GM21360 (cell line): ENCODE measurements around the gene CRTC3.

ENCODE experiments used
- ATAC-seq: cut with Tn5 transposase; IDR thresholded peaks from one replicate; pipeline ENCODE4 v1.9.1; 2021; ENCODE audit warnings: mild to moderate bottlenecking, moderate library complexity; ENCODE audit not compliant: unreplicated experiment

CRTC3 gene

DNA sequence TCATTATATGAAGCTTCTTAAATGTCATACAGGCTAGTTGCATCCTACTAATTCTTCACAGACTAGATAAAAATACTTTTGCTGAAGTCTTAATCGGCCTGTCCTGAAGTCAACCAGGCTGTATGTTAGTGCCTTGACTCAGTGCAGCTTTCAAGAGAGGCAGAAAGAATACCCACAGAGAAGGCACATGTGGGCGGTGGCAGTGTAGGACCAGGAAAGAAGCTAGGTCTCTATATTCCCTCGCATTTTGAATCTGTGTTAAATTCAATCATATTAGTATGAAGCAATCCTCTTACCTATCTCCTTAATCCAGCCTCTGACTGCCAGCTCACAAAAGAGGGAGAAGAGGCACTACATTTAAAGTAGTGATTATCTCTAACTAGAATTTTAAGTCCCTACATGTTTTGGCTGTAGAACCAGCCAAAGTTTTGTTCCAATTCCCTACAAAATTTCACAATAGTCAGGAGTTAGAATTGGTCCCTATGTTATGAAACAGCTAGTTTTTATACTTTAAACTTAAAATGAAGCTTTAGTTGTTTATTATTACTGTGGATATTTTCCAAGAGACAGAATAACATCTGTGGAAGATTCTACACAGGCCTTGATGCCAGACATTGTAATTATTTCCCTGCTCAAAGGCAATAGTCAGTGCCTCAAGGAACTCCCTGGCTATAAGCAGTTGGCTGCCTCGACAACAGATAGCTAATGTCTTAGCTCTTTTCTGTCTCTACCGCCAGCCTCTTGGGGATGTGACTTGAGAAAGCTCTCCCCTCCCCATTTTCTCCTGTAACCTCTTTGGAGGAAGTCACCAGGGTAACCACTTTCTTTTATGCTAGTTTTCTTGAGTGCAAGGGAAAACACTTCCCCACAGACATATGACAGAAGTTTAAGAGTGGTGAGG is 31.9 kb downstream of the CRTC3 start:
- no peak for ATAC-seq

DNA sequence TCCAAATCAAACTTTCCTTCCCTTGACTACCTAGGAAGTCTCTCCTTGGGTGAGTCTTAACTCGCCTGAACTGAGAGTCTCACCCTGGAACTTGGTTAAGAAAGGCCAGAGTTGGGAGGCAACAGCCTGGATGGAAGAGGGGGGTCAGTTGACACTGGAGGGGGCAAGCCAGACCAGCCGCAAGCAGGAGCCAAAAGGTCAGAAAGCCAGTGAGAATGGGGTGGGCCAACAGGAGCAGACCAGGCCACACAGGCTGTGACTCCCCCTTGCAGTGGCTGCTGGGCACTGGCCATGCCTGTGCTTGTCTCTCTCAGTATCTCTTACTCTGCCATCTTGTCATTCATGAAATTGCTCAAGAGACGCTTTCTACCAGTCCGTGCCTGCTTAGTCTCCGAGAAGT is 32.9 kb downstream of the CRTC3 start:
- ATAC-seq = no peak

DNA sequence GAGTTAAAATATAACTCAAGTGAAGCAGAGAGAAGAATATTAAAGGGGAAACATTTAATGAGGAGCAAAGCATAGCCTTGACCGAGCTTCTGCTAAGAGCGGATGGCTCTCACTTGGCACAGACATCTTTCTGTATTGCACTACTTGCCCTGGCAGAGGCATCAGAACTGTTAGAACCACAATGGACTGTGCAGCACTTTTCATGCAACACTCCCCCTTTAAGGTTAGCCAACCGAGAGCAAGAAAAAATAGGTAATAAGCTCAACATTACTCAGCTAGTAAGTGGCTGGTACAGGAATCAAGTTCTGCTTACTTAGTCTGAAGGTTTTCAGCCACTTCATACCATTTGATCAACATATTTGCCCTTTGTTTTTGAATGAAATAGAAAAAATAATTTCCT is 33.7 kb downstream of the CRTC3 start:
- ATAC-seq = no peak

DNA sequence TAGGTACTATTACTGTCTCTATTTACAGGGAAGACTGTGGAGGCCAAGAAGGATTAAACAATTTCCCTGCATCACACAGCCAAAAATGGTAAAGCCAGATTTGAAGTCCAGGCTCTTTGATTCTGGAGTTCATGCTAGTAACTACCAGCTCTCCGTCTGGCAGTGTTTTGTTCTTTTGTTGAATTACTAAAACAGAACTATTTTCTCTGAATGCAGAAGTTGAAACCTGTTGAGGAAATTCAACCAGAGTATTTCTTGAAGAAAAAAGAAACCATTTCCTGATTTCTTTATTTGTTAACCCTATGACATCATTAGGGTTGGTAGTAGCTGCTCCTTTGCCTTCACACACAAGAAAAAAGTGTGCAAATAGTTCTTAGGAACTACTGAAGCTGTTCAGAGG is 34.3 kb downstream of the CRTC3 start:
- ATAC-seq = no peak

DNA sequence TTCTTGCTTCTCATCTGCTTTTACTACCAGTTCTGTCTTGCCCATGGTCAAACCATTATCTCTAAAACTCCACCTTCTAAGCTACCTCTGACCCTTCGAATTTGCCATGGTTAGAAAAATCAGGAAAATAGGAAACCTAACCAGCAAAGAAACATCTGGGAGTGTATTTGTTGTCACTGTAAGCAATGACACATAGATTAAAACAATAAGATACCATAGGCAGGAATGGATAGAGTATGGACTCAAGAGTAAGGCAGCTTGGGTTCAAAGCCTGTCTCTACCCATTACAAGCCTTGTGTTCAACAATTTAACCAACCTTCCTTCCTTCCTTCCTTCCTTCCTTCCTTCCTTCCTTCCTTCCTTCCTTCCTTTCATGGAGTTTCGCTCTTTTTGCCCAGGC is 34.9 kb downstream of the CRTC3 start:
- no peak for ATAC-seq

DNA sequence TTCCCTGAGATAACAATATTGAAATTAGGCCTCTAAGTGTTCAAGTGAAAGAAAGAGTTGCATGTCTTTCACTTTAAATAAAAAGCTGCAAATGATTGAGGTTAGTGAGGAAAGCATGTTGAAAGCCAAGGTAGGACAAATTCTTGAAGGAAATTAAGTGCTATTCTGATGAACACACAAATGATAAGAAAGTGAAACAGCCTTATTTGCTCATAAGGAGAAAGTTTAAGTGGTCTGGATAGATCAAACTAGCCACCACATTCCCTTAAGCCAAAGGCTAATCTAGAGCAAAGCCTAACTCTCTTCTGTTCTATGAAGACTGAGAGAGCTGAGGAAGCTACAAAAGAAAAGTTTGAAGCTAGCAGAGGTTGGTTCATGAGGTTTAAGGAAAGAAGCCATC is 36.1 kb downstream of the CRTC3 start:
- no peak for ATAC-seq

DNA sequence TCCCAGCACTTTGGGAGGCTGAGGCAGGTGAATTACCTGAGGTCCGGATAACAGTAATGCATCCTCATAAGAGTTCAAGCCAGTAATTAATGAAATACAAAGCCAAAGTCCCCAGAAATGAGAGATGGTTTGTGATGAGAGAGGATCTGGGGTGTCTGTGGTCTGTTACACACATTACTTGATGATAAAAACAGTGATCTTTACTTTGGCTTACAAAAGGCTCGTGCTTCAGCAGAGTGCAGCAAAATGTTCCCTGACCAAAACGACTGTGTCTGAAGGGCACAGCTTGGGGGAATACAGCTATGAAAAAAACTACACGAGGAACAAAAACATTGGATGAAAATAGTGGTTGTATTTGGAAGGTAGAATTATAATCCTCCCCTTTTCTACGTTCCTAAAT is 40.9 kb downstream of the CRTC3 start:
- no peak for ATAC-seq

DNA sequence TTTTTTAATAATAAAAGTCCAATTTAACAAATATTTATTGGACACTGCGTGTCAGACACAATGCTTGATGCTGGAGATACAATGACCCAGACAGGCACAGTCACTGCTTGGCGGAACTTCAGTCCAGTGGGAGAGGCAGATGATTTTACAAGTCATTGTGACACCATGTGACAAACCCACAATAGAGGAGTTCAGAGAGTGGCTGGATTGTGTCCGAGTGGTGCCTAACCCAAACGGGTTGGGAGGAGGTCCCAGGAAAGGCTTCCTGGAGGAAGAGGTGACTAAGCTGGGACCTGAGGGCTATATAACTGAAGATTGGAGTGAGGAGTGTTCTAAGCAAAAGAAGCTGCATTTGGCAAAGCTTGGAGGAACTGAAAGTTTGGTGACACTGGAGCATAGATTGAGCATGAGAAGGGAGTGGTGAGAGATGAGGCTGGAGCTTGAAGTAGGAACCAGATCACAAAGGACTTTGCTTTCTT is 41.4 kb downstream of the CRTC3 start:
- no peak for ATAC-seq

DNA sequence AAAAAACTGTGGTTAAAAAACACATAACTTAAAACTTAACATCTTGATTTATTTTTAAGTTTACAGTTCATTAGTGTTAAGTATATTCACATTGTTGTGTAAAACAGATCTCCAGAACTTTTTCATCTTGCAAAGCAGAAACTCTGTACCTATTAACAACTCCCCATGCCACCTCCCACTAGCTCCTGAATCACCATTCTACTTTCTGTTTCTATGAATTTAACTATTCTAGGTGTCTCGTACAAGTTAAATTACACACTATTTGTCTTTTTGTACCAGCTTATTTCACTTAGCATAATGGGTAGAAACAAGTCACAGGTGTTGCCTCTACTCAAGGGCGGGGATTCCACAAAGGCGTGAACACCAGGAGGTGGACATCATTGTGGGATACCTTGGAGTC is 43.2 kb downstream of the CRTC3 start:
- no peak for ATAC-seq

DNA sequence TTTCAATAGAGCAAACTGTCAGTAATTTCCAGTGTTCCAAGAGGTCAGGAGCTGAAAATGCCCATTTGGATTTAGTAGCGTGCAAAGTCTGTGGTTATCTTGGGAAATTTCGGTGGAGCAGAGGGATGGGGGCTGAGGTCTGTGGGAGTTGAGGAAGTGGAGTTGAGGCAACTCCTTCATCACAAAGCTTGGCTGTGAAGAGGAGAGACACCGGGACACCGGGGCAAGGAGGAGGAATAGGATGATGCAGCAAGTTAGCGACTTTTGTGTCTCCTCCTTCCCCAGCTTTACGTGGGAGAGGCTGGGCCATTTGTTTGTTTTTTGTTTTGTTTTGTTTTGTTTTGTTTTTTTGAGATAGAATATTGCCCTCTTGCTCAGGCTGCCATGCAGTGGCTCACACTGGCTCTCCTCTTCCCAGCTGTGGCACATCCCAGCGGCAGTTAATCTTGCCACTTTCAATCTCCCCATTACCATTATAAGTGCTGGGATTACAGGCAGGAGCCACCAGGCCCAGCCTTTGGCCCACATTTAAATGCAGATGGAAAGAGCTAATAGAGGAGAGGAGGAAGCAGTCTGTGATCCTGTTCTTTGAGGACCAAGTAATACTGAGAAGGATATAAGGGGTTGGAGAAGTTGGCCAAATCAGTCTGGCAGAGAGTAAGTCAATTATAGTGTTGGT is 47.1 kb downstream of the CRTC3 start:
- no peak for ATAC-seq

DNA sequence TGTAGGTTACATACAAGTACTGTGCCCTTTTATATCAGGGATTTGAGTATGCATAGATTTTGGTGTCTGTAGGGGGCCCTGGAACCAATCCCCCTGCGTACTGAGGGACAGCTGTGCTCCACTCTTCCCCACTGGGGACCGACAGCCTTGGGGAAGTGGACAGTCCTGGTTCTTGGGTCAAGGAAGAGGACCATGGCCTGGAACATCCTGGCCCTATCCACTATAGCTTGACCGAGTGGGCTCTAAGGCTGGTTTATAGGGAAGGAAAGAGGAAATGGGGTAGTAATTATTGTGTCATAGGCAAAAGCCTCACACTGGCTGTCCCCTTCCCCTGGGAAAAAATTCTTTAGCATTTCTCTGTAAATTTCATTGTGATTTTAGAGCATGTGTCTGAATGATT is 49.5 kb downstream of the CRTC3 start:
- no peak for ATAC-seq

DNA sequence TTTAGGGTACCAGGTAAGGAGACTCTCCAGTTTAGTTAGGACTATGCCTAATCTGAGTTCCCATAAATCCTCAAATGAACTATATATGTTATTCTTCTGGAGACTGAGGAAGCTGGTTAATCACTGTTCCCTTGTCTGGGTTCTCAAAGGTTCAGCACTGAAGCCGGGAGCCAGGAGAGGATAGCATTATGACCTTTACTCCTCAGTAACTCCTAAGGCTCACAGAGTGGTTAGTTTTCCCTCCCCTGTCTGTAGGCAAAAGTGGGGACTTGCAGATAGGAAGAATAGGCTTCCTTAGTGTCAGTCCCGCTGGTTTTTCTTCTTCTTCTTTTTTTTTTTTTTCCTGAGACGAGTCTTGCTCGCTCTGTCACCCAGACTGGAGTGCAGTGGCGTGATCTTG is 50.4 kb downstream of the CRTC3 start:
- ATAC-seq = no peak

DNA sequence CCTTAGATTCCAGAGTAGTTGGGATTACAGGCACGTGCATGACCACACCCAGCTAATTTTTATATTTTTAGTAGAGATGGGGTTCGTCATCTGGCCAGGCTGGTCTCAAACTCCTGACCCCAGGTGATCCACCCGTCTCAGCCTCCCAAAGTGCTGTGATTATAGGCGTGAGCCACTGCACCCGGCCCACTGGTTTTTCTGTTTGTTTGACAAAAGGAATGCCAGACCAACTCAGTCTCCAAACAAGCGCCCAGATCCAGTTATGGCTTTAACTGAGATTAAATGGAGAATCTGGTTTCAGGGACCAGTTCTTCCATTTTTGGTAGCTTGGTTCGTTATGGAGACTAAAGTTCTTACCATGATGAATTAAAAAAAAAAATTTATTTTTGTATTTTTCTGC is 50.8 kb downstream of the CRTC3 start:
- ATAC-seq = no peak

DNA sequence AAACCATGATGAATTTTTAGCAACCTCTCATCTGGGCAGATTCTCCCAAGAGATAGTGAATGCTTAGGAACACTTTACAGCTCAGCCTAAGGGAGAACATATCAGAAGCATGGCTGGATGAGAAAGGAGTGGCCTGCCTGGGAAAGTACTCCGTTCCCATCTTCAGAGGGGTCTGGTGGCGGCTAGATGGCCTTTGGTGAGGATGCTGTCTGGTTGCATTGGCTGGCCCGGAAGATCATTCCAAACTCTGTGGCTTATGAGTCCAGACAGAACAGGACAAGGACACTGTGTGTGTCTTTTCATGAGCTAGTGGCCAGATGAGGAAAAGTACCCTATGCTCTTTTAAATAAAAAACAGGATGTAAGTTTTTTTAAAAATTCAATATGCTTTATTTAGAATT is 51.2 kb downstream of the CRTC3 start:
- no peak for ATAC-seq

DNA sequence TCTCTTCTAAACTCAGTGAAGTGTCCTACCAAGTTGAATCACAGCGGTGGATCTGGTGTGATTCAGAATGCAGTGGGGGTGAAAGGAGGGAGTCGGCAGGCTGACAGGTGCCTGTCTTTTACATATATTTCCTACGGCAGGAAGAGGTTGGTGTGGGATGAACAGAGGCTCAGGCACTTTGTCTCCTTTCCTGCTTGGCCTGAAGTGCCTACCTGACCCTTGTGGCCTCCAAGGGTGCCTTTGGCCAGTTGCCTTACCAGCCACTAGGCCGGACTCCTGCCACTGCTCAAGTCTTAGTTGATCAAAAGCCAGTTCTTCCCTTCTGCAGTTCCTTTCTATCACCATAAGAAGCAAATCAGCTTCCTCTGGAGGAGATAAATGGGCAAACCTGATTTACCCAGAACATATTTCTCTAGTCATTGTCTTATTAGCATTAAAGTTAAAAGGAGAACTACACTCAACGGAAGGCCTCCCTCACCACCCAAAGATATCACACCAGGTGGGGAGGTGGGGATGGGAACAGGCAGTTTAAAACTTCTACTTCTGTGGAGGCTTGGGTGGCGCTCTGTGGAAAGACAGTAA is 52.1 kb downstream of the CRTC3 start:
- no peak for ATAC-seq

DNA sequence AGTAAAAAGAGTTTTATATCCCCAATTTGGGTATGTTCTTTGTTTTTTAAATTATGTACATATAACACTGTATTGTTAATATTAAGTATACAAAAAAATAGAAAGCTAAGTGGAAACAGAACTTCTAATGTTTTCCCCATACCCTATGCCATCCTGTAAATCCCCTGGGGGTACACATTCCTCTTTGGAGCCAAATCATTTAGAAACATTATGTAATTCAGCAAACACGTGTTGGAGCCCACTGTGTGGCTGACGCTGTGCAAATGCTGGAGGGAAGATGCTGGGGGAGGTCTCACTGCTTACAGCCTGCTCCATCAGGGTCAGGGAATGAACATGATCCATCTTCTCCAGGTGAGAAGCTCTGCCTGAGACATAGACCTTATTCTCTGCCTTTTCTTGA is 52.8 kb downstream of the CRTC3 start:
- ATAC-seq = no peak

DNA sequence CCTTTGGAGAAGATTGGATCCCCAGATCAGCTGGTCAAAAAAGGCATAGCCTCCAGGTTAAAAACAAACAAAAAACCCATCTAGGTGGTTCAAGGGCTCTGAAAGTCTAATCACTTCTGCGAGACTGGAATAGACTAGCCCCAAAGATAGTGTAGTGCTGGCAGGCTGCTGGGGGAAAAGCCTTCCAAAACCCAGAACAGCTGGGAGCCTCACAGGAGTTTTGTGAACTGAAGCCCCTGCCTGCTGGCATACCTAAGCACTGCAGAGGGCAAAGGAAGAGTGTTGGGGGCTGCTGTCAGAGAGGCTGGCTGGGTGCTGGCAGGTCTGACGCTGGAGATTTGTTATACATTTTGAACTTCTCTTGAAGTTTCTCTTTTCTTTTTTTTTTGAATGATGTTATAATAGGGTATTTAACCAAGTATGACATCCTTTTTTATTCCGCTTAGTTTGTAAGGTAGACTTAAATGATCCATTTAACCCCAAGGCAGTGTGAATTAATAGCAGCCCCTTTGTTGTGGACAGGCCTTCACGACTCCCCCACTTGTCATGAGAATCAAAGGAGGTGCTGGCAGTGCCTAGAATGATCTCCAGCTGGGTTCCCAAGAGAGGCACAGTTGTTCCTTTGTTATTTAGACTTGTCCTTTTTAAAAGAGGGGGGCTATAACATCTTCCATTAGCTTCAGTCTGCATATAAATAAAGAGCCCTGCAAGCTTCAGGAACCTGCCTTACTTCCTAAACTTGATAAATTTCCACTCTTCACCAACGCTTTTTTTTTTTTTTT is 53.9 kb downstream of the CRTC3 start:
- ATAC-seq = no peak

DNA sequence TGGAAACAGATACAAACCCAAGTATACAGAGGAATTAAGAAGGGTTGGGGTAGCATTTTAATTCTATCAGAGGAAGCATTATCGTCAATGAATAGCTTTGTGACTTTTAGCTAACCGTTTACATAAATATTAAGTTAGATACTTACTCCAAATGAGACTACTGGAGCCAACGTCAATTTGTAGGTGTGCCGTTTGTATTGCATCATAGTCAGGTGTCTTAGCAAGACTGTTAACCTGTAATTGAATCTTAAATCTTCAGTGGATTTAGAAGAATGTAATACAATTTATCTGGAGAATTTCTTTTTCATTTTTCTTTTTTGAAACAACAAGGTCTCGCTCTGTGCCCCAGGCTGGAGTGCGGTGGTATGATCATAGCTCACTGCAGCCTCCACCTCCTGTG is 55.1 kb downstream of the CRTC3 start:
- ATAC-seq = no peak

DNA sequence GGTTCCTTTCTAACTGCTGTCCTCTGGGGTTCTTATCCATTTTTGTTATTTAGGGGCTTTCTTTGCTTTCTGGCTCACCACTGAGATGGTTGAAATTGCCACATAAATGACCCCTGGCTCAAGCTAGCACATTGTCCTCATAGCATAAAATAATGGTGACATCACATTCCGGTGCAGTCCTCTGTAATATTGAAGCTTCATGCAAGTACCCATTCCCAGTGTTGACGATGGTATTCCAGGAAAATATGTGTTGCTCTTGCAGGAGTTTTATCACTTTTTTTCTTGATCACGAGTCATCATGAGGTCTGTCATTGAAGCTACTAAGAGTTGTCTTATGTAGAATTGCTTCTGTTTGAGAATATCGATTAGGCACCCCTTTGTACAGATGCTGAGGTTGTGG is 56.1 kb downstream of the CRTC3 start:
- no peak for ATAC-seq

DNA sequence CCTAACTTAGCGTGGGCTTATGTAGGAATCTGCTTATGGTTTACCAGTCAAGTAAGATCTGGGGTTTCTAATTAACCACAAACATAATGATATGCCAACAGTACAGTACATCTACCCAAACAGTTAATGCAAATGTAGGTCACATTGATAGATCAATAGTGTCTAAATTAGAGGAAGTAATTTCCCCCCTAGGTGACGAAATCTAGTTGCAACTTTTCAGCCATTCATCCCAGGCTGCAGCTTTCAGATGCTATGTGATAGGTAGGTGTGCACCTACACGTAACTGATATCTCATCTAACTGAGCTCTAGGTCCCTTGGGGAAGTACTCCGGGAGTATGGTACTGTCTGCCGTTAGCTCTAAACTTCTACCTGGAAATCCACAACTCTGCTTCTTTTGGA is 57.2 kb downstream of the CRTC3 start:
- no peak for ATAC-seq

DNA sequence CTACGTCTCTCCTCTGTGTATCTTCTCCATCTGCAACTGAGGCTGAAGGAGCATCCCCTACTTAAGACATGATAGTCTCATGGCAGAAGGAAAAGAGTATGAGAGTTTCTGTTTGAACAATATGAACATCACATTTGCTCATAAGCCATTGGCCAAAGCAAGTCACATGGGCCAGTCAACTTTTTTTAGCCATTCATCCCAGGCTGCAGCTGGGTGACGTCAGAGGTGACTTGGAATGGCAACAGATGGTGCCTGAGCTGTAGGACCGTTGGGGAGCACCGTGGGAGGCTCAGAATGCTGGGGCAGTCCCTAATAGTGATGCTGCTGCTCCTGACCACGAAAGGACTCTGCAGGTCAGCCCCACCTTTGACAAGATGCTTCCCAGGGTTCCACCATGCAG is 58.7 kb downstream of the CRTC3 start:
- ATAC-seq = no peak
